GM18507 (cell line): Measurements from ENCODE around the gene DNAAF5.

Experiments used
- DNase-seq: peaks from one replicate; pipeline ENCODE4 v3.0.0; 2011; ENCODE audit warnings: low read depth; ENCODE audit not compliant: insufficient read length; ENCODE audit errors: extremely low spot score
- FAIRE-seq: peaks from 2 replicates; lab custom pipeline; 2011; peaks lifted over from hg19 to GRCh38; lab: Jason Lieb, UNC

DNAAF5 gene

DNA sequence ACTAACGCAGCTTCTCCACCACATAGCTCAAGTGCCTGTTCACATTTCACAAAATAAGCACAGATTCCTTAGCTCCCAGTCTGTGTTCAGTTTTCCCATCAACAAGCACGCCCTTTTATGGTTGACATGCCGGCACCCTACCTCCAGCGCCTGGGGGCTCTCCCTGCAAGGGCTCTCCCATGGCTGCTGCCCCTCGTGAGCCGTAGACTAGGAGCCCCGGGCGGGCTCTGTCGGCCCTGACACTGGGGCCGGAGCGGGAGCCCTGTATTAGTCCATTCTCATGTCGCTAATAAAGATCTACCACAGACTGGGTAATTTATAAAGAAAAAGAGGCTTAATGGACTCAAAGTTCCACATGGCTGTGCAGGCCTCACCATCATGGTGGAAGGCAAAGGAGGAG is 34.6 kb downstream of the DNAAF5 start:
- DNase-seq (no peak), FAIRE-seq (no peak)

GRCh38 chr7:761631-762030 is 35.1 kb downstream of the DNAAF5 start:
- no peak for DNase-seq
- FAIRE-seq = no peak

DNA sequence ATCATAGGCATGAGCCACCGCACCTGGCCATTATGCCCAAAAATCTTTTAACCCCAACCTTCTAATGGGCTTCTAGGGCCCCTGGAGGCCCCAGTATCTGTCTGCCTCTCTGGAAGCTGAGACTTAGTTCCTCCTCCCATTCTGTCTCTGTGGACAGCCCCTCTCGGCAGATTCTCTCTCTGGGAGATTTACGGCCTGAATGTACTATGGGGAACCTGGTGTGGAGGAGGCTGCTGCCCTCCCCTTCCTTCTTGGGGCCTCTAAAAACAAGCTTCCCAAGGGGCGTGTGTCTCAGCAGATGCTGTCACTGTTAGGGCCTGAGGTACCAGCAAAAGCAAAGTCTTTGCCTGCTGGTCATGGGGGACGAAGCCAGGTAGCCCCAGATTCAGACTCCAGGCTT is 36.4 kb downstream of the DNAAF5 start:
- FAIRE-seq (no peak), DNase-seq (no peak)

- FAIRE-seq = no peak
- no peak for DNase-seq
Measured at GRCh38 chr7:763762-764161, 37.3 kb downstream of the DNAAF5 start.

DNA sequence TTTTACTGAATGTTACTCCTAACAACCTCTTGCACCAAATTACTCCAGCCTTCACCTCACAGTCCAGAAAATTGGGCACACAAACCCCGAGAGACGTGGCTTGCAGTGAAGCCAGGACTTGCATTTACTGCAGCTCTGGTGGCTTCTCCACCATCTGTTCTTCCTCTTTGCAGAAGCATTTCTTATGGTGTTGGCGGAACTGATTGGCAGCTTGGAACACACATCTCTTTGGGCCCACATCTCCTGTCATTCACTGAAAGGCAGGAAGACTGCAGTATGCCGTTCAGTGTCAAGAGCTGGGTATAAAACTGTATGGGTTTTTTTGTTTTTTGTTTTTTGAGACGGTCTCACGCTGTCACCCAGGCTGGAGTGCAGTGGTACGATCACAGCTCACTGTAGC is 38.9 kb downstream of the DNAAF5 start:
- DNase-seq (no peak), FAIRE-seq (no peak)

GRCh38 chr7:767580-767940 is 41.1 kb downstream of the DNAAF5 start:
- FAIRE-seq = no peak
- no peak for DNase-seq

DNA sequence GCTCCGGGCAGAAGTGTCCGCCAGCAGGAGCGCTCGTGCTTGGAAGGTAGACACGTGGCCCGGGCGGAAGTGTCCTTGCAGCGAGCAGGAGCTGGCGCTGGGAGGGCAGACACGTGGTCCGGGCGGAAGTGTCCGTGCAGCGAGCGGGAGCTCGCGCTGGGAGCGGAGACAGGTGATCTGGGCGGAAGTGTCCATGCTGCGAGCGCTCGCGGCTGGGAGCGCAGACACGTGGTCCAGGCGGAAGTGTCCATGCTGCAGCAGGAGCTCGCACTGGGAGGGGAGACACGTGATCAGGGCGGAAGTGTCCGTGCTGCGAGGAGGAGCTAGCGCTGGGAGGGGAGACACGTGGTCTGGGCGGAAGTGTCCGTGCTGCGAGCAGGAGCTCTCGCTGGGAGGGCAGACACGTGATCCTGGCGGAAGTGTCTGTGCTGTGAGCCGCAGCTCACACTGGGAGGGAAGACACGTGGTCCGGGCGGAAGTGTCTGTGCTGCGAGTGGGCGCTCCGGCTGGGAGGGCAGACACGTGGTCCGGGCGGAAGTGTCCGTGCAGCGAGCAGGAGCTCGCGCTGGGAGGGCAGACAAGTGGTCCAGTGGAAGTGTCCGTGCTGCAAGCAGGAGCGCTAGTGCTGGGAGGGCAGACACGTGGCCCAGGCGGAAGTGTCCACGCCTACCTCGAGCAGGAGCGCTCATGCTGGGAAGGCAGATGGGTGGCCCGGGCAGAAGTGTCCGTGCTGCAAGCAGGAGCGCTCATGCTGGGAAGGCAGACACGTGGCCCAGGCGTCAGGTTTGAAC is 41.6 kb downstream of the DNAAF5 start:
- no peak for DNase-seq
- FAIRE-seq = no peak

GRCh38 chr7:768881-769504 is 42.5 kb downstream of the DNAAF5 start:
- DNase-seq (no peak), FAIRE-seq (no peak)

DNA sequence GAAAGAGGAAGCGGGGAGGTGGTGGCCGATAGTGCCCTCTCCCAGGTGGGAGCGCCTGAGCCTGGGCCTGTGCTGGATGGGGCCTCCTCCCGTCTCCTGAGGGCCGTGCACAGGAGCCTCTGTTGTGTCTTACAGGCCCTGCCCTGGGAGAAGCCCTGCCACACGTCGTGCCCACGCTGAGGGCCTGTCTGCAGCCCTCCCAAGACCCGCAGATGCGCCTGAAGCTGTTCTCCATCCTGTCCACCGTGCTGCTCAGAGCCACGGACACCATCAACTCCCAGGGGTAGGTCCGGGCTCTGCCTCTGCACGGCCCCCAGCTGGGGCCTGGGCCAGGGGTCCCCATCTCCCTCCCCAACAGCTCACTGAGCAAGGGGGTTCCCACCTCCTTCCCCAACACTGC is 43.8 kb downstream of the DNAAF5 start:
- no peak for FAIRE-seq
- DNase-seq = no peak

- FAIRE-seq (no peak), DNase-seq (no peak)
Measured at GRCh38 chr7:770741-771166, 44.3 kb downstream of the DNAAF5 start.

- FAIRE-seq (no peak), DNase-seq (no peak)
Measured at GRCh38 chr7:771234-772004, 44.9 kb downstream of the DNAAF5 start.

DNA sequence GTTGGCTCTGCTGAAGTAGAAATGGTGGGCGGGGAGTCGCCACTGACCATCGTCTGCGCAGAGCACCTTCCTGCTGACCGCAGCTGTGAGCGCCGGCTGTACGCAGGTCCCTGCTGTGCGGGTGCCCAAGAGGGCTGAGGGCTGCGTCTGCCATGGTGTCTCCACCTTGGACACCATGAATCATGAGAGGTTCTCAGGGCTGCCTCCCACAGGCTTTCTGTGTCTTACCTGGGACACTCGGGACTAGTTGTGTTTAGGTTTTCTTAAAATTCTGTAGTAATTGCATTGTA is 45.5 kb downstream of the DNAAF5 start:
- DNase-seq (no peak), FAIRE-seq (no peak)

DNA sequence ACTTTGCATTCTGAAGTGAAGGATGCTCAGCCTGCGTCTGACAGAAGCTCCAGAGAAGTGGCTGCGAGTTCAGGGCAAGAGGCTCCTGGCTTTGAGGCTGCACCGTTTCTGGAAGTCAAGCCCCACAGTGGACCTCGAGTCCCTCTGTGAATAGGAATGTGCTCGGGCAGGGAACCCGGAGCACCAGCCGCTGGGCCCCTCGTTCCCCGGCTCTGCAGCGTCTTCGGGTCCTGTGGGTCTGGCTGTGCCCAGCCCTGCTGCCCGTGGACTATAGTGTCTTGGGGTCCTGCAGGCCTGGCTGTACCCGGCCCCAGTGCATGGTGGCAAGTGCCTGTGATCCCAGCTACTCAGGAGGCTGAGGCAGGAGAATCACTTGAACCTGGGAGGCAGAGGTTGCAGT is 45.9 kb downstream of the DNAAF5 start:
- no peak for DNase-seq
- FAIRE-seq = no peak

DNA sequence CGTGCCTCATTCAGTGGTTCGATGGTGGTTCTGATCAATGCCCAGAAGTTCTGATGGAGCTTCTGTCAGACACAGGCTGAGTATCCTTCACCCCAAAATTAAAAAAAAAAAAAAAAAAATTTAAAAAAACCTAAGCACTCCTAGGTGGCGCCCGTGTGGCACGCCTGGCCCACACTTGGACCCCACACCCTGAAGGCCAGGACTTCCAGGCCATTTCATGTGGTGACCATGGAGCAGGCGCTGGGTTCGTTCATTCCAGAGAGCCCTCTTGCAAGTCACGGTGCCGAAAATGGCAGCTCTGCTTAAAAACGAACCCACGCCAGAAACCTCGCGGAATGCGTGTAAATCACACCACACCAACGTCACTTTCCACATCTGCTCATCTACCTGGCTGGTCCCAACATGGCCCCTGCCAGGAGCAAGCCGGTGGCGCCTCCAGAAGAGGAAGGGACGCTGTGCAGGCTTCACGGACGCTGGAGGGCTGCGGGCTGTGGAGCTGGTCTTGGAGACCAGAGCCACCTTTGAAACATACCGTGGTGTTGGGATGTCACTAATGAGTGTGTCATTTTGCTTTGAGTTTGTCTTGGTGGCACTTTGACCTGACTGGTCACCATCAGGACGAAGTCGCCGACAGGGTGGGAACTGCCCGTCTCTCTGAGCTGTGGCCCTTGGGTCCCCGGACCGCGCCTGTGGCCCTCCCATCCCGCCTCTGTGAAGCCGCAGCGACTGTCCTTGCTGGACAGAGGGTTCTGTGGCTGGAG is 46.5 kb downstream of the DNAAF5 start:
- FAIRE-seq = no peak
- no peak for DNase-seq

- DNase-seq (no peak), FAIRE-seq (no peak)
Measured at GRCh38 chr7:773622-773915, 47.1 kb downstream of the DNAAF5 start.

- DNase-seq = peak; percentile 39
- FAIRE-seq = no peak
Measured at GRCh38 chr7:774161-775109, 47.9 kb downstream of the DNAAF5 start.

- FAIRE-seq (no peak), DNase-seq (no peak)
Measured at GRCh38 chr7:776381-776780, 49.9 kb downstream of the DNAAF5 start.

DNA sequence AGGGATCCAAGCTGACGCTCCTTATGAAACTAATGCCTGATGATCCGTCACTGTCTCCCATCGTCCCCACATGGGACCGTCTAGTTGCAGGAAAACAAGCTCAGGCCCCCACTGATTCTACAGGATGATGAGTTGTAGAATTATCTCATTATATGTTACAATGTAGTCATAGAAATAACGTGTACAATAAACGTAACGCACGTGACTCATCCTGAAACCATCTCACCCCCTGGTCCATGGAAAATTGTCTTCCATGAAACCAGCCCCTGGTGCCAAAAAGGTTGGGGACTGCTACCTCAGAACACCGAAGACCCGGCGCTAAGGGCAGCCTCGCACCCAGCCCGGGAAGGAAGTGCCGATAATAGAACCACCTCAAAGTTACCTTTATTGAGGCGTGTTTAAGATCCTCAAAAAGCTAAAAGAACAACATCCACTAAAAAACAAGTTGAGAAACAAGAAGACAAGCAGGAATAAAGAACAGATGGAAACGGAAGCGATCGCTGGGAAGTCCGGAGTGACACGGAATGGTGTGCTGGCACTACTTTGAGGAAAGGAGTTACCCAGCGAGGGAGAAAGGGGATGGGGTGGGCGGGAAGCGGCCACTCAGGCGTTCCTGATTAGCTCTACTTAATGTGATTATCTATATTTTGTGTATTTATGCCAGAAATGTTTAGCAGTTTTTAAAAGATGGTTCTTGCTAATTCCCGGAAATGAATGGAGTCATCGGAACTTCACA is 50.7 kb downstream of the DNAAF5 start:
- FAIRE-seq (no peak), DNase-seq (no peak)

DNA sequence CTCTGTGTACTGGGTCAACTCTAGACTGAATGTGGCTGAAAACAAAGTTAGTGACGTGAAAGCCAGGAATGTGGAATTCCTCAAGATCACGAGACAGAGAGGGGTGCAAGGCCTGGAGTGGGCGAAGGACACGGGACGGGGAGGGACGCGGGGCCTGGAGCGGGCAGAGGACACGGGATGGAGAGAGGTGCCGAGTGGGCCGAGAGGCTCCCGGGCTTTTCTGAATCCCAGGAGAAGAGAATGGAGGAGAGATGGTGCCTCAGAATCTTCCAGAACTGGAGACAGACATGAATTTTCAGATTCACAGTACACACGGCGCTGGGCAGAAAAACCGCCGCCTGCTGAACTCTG is 51.2 kb downstream of the DNAAF5 start:
- FAIRE-seq (no peak), DNase-seq (no peak)
